ENCODE measurements around the gene ILDR2.

DNA sequence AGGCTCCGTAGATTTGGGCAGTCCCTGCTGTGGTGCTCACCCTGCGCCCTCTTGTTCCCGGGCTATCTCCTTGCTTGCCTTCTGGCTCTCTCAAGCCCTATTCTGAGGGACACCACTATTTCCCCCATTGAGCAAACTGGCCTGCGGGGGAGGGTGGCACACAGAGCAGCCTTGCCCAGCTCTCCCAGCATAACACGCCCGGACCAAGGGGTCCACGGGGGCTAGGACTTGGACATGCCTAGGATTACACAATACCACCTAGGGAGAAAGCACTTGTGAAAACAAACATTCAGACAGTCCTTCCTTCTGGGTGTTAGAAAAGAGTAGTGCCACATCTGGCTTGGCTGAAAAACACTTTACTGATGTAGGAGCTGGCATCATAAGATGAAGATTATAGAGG, 106.7 kb downstream of the ILDR2 start:
- TF ChIP-seq, protein P1, sequence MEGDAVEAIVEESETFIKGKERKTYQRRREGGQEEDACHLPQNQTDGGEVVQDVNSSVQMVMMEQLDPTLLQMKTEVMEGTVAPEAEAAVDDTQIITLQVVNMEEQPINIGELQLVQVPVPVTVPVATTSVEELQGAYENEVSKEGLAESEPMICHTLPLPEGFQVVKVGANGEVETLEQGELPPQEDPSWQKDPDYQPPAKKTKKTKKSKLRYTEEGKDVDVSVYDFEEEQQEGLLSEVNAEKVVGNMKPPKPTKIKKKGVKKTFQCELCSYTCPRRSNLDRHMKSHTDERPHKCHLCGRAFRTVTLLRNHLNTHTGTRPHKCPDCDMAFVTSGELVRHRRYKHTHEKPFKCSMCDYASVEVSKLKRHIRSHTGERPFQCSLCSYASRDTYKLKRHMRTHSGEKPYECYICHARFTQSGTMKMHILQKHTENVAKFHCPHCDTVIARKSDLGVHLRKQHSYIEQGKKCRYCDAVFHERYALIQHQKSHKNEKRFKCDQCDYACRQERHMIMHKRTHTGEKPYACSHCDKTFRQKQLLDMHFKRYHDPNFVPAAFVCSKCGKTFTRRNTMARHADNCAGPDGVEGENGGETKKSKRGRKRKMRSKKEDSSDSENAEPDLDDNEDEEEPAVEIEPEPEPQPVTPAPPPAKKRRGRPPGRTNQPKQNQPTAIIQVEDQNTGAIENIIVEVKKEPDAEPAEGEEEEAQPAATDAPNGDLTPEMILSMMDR (IDR thresholded peaks at IDR 0.05 in 2 of 3, conservative IDR thresholded peaks at IDR 0.05 in 1 of 3; ENCODE audit: control insufficient read depth in 2 of 3, extremely low read depth in 1 of 3, insufficient read depth in 1 of 3, low read depth in 3 of 3, low read length in 3 of 3) = no peak
- no peak for TF ChIP-seq BACH1 (IDR thresholded peaks at IDR 0.05; ENCODE audit: borderline replicate concordance)
- TF ChIP-seq ZBED1 (IDR thresholded peaks at IDR 0.05; ENCODE audit: borderline replicate concordance) = no peak
- TF ChIP-seq JUND (IDR thresholded peaks at IDR 0.05; ENCODE audit: low read depth, low read length) = no peak
- TF ChIP-seq POLR2AphosphoS5 (IDR thresholded peaks at IDR 0.05; ENCODE audit: low read length) = no peak
- TF ChIP-seq, protein P2, sequence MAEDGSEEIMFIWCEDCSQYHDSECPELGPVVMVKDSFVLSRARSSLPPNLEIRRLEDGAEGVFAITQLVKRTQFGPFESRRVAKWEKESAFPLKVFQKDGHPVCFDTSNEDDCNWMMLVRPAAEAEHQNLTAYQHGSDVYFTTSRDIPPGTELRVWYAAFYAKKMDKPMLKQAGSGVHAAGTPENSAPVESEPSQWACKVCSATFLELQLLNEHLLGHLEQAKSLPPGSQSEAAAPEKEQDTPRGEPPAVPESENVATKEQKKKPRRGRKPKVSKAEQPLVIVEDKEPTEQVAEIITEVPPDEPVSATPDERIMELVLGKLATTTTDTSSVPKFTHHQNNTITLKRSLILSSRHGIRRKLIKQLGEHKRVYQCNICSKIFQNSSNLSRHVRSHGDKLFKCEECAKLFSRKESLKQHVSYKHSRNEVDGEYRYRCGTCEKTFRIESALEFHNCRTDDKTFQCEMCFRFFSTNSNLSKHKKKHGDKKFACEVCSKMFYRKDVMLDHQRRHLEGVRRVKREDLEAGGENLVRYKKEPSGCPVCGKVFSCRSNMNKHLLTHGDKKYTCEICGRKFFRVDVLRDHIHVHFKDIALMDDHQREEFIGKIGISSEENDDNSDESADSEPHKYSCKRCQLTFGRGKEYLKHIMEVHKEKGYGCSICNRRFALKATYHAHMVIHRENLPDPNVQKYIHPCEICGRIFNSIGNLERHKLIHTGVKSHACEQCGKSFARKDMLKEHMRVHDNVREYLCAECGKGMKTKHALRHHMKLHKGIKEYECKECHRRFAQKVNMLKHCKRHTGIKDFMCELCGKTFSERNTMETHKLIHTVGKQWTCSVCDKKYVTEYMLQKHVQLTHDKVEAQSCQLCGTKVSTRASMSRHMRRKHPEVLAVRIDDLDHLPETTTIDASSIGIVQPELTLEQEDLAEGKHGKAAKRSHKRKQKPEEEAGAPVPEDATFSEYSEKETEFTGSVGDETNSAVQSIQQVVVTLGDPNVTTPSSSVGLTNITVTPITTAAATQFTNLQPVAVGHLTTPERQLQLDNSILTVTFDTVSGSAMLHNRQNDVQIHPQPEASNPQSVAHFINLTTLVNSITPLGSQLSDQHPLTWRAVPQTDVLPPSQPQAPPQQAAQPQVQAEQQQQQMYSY (CRISPR knock-in tag; IDR thresholded peaks at IDR 0.05) = no peak
- no peak for TF ChIP-seq EP300 (IDR thresholded peaks at IDR 0.05; ENCODE audit: borderline replicate concordance in 1 of 2, control insufficient read depth in 1 of 2, low read depth in 2 of 2, low read length in 2 of 2)
